Breast epithelium (tissue), 4 donors: ENCODE measurements around the gene PTPN7. TPM values are rescaled to one million over a fixed set of nuclear protein-coding genes. Genes with fewer than 3 reads are reported as not detected.

ENCODE experiments used
- DNase-seq, 2 donors: peaks; one replicate each; pipeline ENCODE4 v3.0.0-alpha.2; 2019; ENCODE audit warnings: low spot score in 2 of 2
- H3K27ac ChIP-seq, 2 donors: fragments of 200-600 bp; sonication (generic) in 1 of 2; one replicate each; pipeline ENCODE4 v1.5.1; 2016 to 2019; ENCODE audit warnings: mild to moderate bottlenecking in 1 of 2
- H3K27me3 ChIP-seq, 2 donors: fragments of 200-600 bp; sonication (generic) in 1 of 2; one replicate each; pipeline versions ENCODE4 v1.5.1 to v1.6.0; 2017 to 2019; ENCODE audit warnings: control low read depth in 1 of 2, mild to moderate bottlenecking in 1 of 2
- H3K36me3 ChIP-seq: fragments of 200-600 bp; one replicate; pipeline ENCODE4 v1.5.1; 2019
- H3K4me1 ChIP-seq, 2 donors: fragments of 200-600 bp; sonication (generic); one replicate each; pipeline ENCODE4 v1.5.1; 2016 to 2019; ENCODE audit warnings: control low read depth in 1 of 2
- H3K4me3 ChIP-seq, 3 donors: fragments of 200-600 bp; sonication (generic); 1 replicate in 2 of 3; 2 replicates in 1 of 3; pipeline ENCODE4 v1.5.1; 2016 to 2019; ENCODE audit warnings: mild to moderate bottlenecking in 3 of 3, moderate library complexity in 2 of 3
- H3K9me3 ChIP-seq, 2 donors: fragments of 200-600 bp; sonication (generic) in 1 of 2; one replicate each; pipeline ENCODE4 v1.5.1; 2016 to 2019; ENCODE audit warnings: control low read depth in 1 of 2
- CTCF ChIP-seq, 3 donors: fragments of 450-650 bp; IDR thresholded peaks; one replicate each; pipeline ENCODE4 v1.5.1; 2016 to 2017; ENCODE audit warnings: antibody characterized with exemption in 3 of 3, mild to moderate bottlenecking in 3 of 3, moderate library complexity in 3 of 3
- POLR2A ChIP-seq: fragments of 450-650 bp; IDR thresholded peaks from one replicate; pipeline ENCODE4 v1.6.1; 2016; ENCODE audit warnings: antibody characterized with exemption, mild to moderate bottlenecking, moderate library complexity
- POLR2AphosphoS5 ChIP-seq, 3 donors: sonication (generic); formaldehyde crosslinking; IDR thresholded peaks; one replicate each; pipeline ENCODE4 v1.6.1; 2017; ENCODE audit warnings: antibody characterized with exemption in 3 of 3
- intact Hi-C: fragments of 100-400 bp; cut with DNase I; formaldehyde crosslinking; loops from one replicate; pipeline ENCODE4 v1.15.1; 2023; ENCODE audit warnings: low total_unique reads
- total RNA-seq, 3 donors: library from RNA; depleted of rRNA; stranded (reverse); fragments of >200 nt; gene quantifications; one replicate each; pipeline ENCODE4 v1.1.0, GENCODE V29; 2016

Gene PTPN7
- total RNA-seq, 3 donors from 2014 or later: 1.4 to 4.2 (median 2.9) TPM

- no peak for TF ChIP-seq POLR2A
- TF ChIP-seq POLR2AphosphoS5 (IDR thresholded peaks at IDR 0.05): no peak
- no peak for TF ChIP-seq CTCF (IDR thresholded peaks at IDR 0.05)
- H3K27me3 ChIP-seq: no peaks in the 10 kb centered on the region
- no peaks in the 10 kb centered on the region for H3K4me1 ChIP-seq
- H3K36me3 ChIP-seq: no peaks in the 10 kb centered on the region
- H3K4me3 ChIP-seq: no peak overlapping the region
- no peaks in the 10 kb centered on the region for H3K9me3 ChIP-seq
- H3K27ac ChIP-seq: peak overlapping the region in 1 of 2 donors; percentile 58
- no peak for DNase-seq
- intact Hi-C loops: no loop called here
Observed at GRCh38 chr1:202161151-202162046, 997 bp upstream of the PTPN7 start.

DNA sequence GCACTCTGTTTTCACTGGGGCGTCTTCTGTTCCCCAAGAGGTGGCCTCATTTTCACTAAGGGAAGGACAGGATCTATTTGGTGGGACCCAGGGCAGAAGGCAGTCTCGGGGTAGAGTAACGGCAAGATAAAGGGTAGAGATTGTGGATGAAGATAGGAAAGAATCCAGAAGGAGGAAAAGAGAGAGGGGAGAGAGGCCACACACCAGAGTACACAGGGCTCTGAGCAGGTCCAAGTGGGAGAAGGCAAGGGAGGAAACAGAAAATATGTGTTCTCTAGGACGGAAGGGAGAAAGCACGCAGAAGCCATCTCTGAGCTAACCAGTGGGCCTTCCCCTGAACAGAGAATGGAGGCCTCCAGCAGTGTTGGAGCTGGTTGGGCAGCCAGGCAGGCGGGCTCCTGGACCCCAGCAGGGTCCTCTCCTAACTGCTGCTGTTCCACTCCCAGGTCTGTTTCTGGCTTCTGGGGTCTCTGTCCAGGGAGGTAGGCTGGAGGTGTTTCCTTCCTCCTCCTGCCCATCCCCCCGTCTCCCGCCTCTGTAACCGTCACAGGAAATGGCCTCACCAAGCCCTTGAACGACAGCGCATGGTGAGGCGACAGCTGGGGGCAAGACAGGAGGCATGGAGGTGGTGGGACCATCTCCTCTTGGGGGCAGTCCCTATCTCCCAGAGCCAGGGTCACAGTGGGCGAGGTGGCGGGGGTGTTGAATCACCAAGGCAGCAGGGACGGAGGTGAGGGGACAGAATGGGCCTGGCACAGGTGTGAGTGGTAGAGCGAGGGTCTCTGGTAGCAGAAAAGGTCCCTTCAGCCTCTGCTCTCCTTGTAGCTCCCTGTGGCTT, 649 bp downstream of the PTPN7 start:
- no peaks in the 10 kb centered on the region for H3K4me1 ChIP-seq
- H3K4me3 ChIP-seq: peak overlapping the region in 2 of 3 donors; percentile 35 to 45
- intact Hi-C loops: no loop called here
- no peaks in the 10 kb centered on the region for H3K36me3 ChIP-seq
- TF ChIP-seq CTCF (IDR thresholded peaks at IDR 0.05) (no peak), POLR2A (no peak), POLR2AphosphoS5 (IDR thresholded peaks at IDR 0.05) (no peak)
- peak overlapping the region in 1 of 2 donors; percentile 58 for H3K27ac ChIP-seq
- no peak for DNase-seq
- no peaks in the 10 kb centered on the region for H3K27me3 ChIP-seq
- H3K9me3 ChIP-seq: no peaks in the 10 kb centered on the region

DNA sequence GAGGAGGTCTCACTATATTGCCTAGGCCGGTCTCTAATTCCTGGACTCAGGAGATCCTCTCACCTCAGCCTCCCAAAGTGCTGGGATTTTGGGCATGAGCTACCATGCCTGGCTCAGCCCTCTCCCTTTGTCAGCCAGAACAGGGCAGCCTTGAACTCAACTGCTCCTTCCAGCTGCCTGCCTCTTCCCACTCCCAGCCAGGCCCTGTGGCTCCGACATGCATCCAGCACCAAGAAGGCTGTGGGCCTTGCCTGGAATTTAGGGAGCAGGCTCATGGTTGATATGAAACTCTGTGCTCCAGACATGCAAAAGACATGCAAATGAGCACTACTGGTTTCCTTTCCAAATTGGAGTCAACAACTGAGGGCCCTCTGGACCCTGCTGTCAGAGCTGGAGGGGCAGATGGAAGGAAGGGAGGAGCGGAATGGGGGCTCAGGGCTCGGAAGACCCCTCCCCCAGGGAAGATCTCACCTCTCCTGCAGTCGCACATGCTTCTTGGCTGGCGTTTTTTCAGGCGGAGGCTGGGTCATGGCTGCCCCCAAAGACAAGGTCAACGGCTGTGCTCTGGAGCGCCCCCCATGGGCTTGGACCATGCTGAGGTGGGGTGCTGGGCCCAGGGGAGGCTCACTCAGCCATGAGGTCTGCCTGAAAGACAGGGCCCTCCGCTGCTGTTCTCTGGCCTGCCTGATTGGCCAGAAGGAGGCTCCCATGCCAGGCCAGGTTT, 1.4 kb downstream of the PTPN7 start:
- intact Hi-C loops: no loop called here
- DNase-seq: no peak
- Histone ChIP-seq H3K27me3 (no peaks in the 10 kb centered on the region), H3K4me3 (peak overlapping the region in 1 of 3 donors; percentile 19), H3K36me3 (no peaks in the 10 kb centered on the region), H3K4me1 (no peaks in the 10 kb centered on the region), H3K9me3 (no peaks in the 10 kb centered on the region), H3K27ac (no peak overlapping the region)
- TF ChIP-seq POLR2A (no peak), POLR2AphosphoS5 (IDR thresholded peaks at IDR 0.05) (no peak), CTCF (IDR thresholded peaks at IDR 0.05) (no peak)

DNA sequence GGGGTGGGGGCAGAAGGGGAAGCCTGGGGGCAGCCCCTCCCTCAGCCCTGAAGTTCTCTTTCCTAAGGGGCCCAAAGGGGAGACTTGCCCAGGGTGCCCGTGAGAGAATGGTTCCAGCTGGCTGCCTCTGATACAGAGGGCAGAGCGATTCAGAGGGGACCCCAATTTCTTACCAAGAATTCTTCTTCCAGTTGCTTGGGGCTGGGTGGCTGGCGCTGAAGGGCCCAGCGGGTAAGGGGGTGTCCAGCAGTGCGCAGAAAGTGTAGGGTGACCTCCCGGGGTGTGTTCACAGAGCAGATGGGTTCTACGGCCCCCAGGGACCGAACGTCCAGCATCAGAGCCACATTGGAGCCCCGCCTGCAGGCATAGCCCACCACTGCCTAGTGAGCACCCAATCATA, 2.5 kb downstream of the PTPN7 start:
- no peaks in the 10 kb centered on the region for H3K36me3 ChIP-seq
- no peaks in the 10 kb centered on the region for H3K4me1 ChIP-seq
- no peaks in the 10 kb centered on the region for H3K27me3 ChIP-seq
- no peak for TF ChIP-seq CTCF (IDR thresholded peaks at IDR 0.05)
- no peak for TF ChIP-seq POLR2AphosphoS5 (IDR thresholded peaks at IDR 0.05)
- no peak for TF ChIP-seq POLR2A
- H3K27ac ChIP-seq: no peak overlapping the region
- H3K4me3 ChIP-seq: no peak overlapping the region
- DNase-seq: no peak
- intact Hi-C loops: no loop called here
- H3K9me3 ChIP-seq: no peaks in the 10 kb centered on the region
